Left lobe of liver (tissue), 2 donors: ENCODE results near the gene CCDC6. TPM values are rescaled to one million over a fixed set of nuclear protein-coding genes. Genes with fewer than 3 reads are reported as not detected.

Experiments used
- ATAC-seq: fragments of 200-7000 bp; cut with Tn5 transposase; one replicate; pipeline ENCODE4 v1.9.1; 2020; ENCODE audit warnings: mild to moderate bottlenecking, moderate library complexity
- DNase-seq: peaks from one replicate; pipeline ENCODE4 v3.0.0-alpha.2; 2020; ENCODE audit warnings: low spot score
- total RNA-seq: library from RNA; stranded (reverse); gene quantifications from one replicate; pipeline ENCODE4 v1.2.1, GENCODE V29; 2021
- donor health status: DM: no; HTN: no; CAD: no; lungs with moderate emphysema.
- donor health status: DM: no; HTN: yes; CAD: no.

Gene CCDC6
- total RNA-seq, 1 donor from 2014 or later, result 8.4 TPM

DNA sequence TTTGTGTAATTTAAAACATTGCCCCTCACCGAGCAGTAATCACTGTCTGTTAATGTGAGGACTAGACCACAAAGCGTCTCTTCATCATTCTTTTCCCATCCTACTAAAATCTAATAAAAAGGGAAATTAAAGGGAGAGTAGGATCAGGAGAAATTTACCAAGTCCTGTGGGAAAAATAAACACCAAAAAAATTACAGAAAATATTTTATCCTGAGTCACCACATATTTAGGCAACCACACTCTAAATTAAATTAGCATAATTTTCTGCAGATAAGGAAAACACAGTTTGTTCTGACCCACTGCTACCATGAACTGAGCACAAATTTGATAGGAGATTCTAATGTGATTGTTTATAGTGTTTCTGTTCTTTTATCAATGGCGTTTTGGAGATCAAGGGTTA, 49.3 kb downstream of the CCDC6 start:
- ATAC-seq, result no peak

DNA sequence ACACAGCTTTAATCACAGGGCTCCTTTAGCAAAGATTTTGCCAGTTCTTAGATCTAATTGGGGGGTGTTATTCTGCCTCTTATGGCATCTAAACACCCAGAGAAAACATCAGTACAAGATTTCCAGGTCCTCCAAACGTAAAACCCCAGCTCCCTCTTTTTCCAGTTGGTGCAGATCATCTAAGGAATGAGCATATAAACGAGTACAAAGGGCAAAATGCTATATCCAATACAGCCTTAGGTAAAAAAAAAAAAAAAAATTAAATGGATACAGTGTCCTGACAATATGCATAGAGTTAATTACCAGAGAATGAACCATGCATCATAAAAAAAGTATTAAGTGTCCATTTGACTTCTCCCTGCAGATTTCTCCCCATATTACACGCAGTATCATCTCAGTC, 50.3 kb downstream of the CCDC6 start:
- ATAC-seq, result no peak
- no peak for DNase-seq

More for the DNA sequence above, 49.3 kb downstream of the CCDC6 start:
- DNase-seq, result no peak

DNA sequence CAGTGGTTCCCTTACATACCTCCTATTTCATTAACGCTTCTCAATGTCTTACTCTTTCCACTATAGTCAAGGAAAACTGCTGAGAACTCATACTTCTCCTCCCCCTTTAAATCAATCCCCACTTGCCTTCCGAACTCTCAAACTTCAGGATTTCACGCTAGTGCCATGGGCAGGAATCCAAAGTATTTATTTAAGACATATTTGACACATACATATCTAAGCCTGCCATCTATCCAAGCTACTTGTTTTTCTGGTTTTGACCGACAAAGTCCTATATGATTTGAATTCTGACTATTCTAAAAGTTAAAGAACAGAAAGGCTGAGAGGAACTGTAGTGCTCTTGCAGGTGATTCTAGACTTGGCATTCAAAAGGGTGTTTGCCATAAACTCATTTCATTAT, 51.8 kb downstream of the CCDC6 start:
- ATAC-seq, result no peak
- DNase-seq, result no peak

GRCh38 chr10:59852670-59853069, 53.7 kb downstream of the CCDC6 start:
- ATAC-seq (no peak), DNase-seq (no peak)

GRCh38 chr10:59851864-59852263, 54.5 kb downstream of the CCDC6 start:
- ATAC-seq (no peak), DNase-seq (no peak)

GRCh38 chr10:59847888-59848287, 58.5 kb downstream of the CCDC6 start:
- ATAC-seq (no peak), DNase-seq (no peak)

- DNase-seq (no peak), ATAC-seq (no peak)
Observed at GRCh38 chr10:59847326-59847725, 59.0 kb downstream of the CCDC6 start.

DNA sequence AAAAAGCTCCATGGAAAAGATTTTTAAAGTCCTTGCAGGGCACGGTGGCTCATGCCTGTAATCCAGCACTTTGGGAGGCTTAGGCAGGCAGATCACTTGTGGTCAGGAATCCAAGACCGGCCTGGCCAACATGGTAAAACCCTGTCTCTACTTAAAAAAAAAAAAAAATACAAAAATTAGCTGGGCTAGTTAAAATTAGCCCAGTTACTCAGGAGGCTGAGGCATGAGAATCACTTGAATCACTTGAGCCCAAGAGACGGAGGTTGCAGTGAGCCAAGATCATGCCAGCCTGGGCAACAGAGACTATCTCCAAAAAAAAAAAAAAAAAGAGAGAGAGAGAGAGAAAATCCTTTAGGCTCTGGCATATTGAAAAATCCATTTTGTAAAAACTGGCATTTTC, 61.9 kb downstream of the CCDC6 start:
- ATAC-seq (no peak), DNase-seq (no peak)

DNA sequence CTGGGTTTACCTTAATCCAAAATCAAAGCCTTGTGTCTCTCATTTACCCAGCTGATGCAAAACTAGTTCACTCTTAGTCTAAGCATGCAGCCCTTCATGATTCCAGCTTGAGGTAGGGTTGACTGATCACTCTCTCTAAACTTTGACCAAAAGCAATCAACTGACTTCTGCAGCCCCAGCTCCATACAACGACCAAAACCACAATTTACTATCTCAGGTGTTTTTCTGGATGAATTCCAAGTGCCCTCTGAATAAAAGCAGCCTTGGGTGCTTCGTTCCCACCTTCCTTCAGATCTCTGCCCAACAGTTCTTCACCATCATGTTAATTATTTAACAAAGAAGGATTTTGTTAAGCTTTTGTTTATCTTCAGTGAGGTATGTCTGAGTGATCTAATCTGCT, 62.6 kb downstream of the CCDC6 start:
- ATAC-seq (no peak), DNase-seq (no peak)

- DNase-seq (no peak), ATAC-seq (no peak)
Observed at GRCh38 chr10:59839576-59839975, 66.8 kb downstream of the CCDC6 start.

- no peak for DNase-seq
- ATAC-seq, result no peak
Observed at GRCh38 chr10:59838085-59838789, 68.1 kb downstream of the CCDC6 start.

DNA sequence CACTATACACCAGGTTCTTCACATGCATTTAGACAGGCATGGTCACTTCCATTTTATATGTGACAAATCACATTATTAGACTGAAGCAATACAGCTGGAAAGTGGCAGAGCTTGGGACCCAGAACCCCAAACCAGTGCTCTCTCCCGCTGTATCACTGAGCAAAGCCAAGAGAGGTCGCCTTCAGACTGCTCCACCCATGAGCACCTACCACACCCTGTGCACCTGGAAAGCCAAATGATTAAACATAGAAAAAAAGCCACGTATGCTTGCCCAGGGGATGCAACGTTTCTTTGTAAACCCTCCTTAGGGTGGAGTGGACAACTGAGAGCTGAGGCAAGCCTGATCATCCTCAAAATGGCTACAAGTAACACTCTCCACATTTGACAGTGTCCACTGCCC, 72.5 kb downstream of the CCDC6 start:
- ATAC-seq (no peak), DNase-seq (no peak)

DNA sequence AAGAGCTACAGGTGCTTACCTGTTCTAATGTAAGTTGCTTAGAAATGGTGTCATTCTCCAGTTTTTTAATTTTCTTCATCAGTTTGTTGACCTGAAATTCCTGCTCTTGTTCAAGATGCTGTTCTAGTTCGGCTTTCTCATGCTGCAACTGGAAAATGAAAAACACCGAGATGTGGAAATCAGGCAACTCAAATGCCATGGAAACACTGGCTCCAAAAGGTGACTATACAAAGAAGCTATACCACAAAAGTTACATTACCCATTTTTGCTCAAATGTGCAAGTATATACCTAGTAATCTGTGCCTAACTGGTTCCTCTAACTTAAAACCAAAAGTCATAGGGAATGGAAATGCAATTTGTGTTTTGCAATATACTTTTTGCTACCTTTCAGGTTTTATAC, 73.8 kb downstream of the CCDC6 start:
- ATAC-seq (no peak), DNase-seq (no peak)

DNA sequence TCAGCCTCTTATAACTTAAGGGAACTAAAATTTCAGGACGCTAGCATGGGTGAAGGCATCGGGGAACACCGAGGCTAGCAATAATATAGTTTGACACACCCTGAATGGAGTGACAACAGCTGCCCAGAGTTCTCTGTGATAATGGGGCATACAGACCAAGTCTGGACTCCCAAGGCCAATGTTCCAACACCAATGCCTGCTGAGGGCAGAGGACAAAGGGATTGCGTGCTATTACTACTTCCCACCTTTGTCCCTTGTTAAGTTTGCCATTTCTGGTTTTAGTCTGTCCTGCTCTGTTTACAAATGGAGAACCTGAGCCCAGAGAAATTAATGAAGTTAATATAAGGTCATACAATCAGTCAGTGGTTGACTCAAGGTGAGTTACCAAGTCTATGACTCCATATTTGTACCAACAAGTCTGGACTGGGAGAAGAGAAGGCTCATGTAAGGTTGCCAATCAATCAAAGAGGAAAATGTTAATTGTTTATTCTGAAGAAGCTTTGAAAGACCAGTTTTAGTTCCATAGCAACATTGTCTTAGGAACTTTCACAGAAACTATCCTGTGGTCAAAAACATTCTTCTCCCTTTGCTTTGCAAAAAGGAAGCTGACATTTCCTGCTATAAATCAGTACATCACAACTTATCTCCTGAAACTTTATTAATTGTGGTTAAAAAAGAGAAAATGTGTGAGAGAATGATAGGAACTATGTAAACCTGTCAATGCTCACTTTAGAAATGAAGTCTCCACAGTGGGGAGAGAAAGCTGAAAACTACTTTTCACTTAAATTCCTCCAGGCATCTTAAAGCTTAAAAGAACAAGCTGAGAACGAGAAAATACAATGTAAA, 74.5 kb downstream of the CCDC6 start:
- ATAC-seq, result peak; percentile 70
- DNase-seq, result no peak

DNA sequence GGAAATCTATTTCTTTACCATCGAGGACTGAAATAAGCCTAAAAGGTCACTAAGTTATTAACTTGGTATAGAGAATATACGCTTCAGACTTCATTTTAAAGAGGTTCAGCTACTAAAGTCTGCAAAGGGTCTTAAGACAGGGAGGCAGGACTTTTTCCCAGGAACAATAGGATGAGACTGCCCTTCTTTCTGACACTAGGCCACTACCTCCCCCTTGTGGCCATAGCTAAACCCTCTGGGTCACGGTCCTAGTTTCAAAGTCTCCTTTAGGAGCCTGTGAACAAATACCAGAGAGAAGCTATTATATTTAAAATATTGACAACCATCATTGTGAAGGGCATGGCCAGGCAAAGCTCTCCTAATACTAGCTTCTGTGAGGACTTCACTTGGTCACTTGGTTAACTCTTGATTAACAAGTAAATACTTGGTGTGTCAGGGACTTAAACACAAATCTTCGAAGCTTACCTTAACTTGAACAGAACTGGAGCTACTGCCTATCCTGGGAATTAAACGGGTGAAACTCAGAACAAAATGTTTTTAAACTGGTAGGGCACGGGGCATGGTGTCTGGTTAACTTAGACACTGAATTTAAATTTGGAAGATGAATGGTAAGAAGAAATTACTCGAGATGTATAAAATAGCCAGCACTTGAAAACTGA, 75.6 kb downstream of the CCDC6 start:
- no peak for DNase-seq
- peak; percentile 86 for ATAC-seq

DNA sequence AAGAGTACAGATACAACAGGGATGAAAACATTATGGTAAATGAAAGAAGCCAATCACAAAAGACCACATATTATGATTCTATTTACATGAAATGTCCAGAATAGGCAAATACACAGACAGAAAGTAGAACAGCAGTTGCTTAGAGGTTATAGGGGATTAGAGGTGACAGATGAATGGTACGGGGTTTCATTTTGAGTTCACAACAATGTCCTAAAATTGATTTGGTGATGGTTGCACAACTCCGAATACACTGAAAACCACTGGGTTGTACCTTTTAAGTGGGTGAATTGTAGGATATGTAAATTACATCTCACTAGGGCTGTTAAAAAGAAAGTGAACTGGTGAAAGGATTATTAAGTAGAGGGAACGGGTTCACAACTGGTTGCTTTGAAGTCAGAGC, 76.8 kb downstream of the CCDC6 start:
- ATAC-seq (no peak), DNase-seq (no peak)

- DNase-seq (no peak), ATAC-seq (peak; percentile 25)
Observed at GRCh38 chr10:59829024-59829423, 77.3 kb downstream of the CCDC6 start.

DNA sequence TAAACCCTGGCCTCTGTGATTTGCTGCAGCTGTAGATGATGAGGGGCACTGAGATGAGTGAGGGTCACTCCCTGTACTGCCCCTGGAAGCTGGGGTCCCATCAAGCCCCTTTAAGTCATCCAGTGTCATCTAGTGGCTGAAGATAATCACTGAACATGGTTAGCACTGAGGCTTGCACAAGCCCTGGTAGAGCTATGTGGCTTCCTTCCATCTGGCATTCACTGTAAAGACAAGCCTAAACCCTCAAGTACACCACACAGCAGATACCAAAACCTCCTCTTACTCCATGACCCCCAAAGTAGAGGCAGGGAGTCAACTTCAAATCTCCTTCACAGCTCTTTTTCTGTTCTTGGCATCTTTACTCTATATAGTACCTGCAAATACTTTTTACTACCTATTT, 80.4 kb downstream of the CCDC6 start:
- DNase-seq (no peak), ATAC-seq (peak; percentile 52)

GRCh38 chr10:59823751-59824150, 82.6 kb downstream of the CCDC6 start:
- ATAC-seq (no peak), DNase-seq (no peak)

DNA sequence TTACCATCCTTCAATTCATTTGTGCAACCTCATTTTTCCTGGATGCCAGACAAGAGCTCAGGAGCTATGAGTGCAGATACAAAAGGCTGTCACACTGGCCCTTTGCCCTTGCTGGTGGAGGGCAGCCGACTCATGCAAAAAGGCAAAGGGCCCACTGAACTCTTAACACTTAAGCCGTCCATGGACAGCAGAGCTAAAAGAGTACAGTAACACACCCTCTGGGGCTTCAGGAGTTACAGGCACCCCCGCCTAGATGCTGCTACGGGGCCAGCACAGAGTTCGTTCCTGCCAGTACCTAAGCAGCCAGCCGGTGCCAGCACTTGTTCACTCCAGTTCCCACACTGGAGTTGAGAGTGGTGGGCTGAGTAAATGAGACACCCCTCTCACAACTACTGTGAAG, 83.2 kb downstream of the CCDC6 start:
- no peak for ATAC-seq
- no peak for DNase-seq

DNA sequence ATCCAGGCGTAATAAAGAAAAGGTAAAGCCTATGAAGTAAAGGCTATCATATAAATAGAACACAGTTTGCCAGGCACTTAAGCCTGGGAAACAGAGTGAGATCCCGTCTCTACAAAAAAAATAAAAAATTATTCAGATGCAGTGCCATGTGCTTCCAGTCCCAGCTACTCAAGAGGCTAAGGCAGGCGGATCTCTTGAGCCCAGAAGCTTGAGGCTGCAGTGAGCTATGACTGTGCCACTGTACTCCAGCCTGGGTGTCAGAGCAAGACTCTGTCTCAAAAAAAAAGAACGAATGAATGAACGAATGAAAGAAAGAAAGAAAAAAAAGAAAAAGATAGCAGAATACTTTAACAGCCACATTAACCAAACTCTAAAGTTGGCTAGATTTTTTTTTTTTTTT, 85.9 kb downstream of the CCDC6 start:
- ATAC-seq, result no peak
- no peak for DNase-seq

DNA sequence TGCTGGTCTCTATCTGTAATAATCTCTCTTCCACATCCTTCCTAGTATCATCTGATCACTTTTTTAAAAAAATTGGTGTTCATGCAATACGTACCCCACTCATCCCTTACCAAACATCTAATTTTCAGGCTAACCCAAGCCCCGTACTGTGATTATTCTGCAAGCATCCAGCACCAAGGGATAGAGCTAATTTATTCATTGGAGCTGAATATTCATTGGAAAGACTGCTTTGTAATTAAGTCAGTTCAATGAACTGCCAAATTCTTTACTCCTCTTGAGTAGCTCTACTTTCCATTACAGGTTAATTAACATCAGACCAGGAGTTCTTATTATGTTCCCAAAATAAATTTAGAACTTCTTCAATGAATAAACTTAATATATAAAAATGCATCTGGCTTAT, 86.7 kb downstream of the CCDC6 start:
- ATAC-seq (no peak), DNase-seq (no peak)
